ENCODE results near the gene NABP1.

GRCh38 chr2:191703079-191703725 lies 25.3 kb downstream of the NABP1 start:
- no peak for TF ChIP-seq CTCF (conservative IDR thresholded peaks at IDR 0.05; ENCODE audit: low read length)
- TF ChIP-seq EZH2phosphoT487 (IDR thresholded peaks at IDR 0.05; ENCODE audit: borderline replicate concordance) = no peak

All from Loucy (cell line).